HG03064 (cell line): ENCODE measurements around the gene SOBP.

Experiments used
- ATAC-seq: cut with Tn5 transposase; IDR thresholded peaks from one replicate; pipeline ENCODE4 v1.9.1; 2021; ENCODE audit warnings: low read depth; ENCODE audit not compliant: unreplicated experiment

SOBP gene

DNA sequence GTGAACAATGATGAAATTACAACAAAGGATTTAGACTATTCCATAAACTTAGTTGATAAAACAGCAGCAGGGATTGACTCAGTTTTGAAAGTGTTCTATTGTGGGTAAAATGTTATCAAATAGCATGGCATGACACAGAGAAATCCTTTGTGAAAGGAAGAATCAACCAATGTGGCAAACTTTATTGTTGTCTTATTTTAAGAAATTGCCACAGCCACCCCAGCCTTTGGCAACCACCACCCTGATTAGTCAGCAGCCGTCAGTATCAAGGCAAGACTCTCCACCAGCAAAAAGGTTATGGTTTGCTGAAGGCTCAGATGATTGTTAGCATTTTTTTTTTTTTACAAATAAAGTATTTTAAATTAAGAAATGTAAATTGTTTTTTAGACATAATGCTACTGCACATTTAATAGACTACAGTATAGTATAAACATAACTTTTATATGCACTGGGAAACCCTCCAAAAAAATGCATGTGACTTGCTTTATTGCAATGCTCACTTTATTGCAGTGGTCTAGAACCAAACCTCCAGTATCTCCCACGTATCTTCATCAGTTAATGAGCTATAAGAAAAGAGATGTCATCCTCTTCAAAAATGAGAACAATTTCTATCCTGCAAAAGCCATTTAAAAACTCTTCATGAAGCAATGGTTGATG is 162.7 kb downstream of the SOBP start:
- ATAC-seq = no peak

GRCh38 chr6:107653183-107653580 is 163.3 kb downstream of the SOBP start:
- no peak for ATAC-seq

DNA sequence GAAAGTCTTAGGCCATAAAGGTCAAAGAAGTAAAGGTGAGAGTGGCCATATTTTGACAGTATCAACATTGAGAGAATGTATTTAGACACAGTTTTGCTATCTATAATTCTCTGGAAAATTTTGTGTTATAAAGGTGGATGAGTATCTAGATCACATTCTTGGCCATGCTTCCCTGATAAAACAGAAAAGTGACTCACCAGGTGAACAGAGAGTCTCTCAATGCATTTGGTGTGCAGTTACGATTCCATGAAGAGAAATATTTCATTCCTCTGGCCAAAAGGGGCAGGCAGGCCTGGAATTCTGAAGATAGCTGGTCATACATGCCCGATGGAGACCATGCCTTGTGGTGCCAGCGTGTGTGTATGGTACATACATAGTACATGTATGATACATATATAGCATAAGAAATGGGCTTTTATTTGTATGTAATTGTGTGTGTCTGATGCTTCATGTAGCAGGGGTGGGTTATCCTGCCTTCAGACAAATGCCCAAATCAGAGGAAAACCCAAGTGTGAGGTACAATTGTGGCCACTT is 164.0 kb downstream of the SOBP start:
- ATAC-seq = no peak

DNA sequence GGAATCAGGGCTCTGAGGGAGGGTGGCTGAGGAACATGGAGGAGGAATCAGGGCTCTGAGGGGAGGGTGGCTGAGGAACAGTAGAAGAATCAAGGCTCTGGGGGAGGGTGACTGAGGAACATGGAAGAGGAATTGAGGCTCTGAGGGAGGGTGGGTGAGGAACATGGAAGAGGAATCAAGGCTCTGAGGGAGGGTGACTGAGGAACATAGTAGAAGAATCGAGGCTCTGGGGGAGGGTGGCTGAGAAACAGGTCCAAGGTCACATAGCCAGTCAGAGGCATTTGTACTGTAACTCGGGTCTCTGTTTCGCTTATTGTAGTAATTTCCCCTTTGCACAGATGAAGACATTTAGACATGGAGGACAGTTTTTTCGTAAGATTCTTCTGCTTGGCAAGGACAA is 164.8 kb downstream of the SOBP start:
- no peak for ATAC-seq

GRCh38 chr6:107655245-107655644 is 165.3 kb downstream of the SOBP start:
- no peak for ATAC-seq

DNA sequence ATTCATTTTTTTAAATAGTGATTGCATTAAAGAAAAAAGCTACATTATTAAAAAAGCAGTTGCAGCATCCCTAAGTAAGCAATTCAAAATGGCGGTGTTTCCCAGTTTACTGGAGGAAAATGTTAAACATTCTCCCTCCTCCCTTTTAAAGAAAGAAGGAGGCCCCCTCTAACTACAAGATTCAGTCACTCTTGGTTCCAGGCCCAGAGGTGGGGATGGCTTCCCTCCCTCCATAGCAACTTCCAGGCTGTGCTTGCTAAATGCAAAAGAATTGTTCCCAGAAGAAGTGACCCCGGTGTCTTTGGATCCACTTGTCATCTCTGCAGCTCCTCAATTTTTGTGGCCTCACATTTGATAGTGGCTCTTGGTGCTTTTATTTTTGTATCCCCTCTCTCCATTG is 165.9 kb downstream of the SOBP start:
- ATAC-seq = no peak

DNA sequence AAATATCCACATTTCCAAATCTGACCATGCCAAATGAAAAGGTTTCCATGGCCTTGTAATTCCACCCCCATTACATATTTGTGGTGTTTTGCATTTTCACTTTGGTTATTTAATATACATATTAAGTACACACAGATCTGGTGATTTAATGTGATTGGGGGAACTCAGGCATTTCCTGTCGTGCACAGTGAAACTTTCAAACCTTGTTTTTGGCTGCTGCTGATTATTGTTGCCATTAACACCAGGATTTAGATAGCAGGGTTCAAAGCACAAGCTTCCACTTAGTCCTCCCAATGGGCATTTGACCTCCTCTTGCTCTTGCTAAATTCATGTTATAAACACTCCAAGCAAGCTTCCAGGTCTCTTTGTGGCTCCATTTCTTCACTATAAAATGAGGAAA is 166.5 kb downstream of the SOBP start:
- ATAC-seq = no peak

- no peak for ATAC-seq
Measured at GRCh38 chr6:107656883-107657282, 167.0 kb downstream of the SOBP start.

DNA sequence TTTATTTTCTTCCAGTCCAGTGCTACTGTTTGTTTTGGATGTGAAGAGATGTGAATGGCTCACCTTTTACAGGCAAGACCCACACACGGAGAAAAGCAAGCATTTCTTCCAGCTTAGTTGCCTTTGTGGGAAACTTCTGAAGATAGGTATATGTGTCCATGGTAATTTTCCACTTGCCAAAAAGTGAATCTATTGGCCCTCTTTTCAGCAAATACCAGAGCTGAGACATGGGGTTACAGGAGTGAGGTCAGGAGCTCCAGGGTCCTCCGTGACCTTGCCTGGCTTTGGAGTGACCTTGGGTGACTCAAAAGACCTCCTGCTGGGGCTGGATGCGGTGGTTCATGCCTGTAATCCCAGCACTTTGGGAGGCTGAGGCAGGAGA is 167.4 kb downstream of the SOBP start:
- ATAC-seq = no peak

DNA sequence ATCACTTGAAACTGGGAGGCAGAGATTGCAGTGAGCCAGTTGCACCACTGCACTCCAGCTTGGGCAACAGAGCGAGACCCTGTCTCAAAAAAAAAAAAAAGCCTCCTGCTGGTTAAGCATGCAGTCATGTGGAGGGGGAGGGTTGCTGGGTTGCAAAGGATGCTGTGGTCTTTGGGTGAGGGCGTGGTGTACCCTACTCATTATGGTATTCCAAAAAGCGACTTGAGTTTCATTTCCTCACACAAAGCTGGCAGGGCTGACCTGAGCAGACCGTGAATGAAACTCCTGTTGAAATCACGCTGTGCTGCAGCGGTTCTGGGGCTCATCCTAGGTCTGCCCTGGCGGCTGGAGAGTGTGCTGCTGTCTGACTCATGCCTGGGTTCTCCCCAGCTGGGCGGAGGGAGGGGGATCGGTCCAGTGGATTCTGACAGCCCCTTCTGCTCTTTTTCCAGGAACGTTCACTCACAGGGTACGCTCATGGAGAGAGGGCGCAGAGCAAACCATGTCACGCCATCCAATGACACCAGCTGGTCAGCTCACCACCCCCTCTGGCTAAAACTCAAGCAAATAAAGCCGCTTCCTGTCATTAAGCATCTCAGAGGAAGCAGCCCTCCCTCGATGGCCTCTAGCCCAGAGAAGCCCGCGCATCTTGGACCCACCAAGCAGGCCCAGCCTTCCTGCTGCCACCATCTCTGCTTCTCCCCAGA is 168.0 kb downstream of the SOBP start:
- ATAC-seq = peak; percentile 93

DNA sequence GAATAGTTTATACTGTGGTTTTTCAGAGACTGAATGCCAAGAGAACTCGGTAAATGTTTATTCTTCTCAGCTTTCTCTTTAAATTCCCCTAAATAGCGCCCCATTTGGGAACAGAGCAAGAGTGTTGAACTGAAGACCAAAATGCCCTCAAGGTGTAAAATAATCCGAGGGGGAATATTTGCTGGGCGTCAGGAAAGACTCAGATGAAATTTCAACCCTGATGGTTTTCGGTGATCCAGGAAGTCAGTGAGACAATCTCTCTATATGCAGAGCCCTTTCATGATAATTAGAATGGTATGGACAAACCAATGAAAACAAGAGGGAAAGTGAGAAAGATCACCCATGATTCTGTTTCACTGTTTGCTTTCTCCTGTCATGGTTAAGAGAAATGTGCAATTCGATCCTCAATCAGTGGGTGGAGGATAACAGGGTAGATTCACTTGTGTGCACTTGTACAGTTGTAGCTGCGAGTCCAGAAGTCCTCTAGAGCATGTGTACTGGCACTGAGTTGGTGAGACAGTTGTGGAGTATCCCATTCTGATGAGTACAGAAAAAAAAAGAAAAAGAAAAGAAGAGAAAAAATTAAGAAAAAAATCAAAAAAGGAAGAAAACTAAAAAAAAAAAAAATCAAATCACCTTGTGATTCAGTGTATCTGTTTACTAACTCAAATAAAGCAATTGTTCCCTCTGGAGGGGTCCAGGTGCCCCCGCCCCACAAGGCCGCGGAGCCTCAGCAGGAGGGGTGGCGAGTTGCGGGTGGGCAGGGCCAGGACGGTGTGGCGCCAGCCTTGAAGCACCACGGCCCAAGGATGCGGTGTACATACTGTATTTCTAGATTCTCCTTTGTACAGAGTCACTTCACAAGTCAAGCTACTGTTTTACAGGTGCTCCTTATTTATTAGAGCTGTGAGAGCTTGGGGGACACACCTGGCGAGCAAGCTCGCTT is 169.3 kb downstream of the SOBP start:
- no peak for ATAC-seq

- ATAC-seq = no peak
Measured at GRCh38 chr6:107660839-107661238, 170.9 kb downstream of the SOBP start.

- no peak for ATAC-seq
Measured at GRCh38 chr6:107661291-107661690, 171.4 kb downstream of the SOBP start.

GRCh38 chr6:107662333-107662732 is 172.4 kb downstream of the SOBP start:
- ATAC-seq = no peak

GRCh38 chr6:107663308-107663707 is 173.4 kb downstream of the SOBP start:
- ATAC-seq = no peak

DNA sequence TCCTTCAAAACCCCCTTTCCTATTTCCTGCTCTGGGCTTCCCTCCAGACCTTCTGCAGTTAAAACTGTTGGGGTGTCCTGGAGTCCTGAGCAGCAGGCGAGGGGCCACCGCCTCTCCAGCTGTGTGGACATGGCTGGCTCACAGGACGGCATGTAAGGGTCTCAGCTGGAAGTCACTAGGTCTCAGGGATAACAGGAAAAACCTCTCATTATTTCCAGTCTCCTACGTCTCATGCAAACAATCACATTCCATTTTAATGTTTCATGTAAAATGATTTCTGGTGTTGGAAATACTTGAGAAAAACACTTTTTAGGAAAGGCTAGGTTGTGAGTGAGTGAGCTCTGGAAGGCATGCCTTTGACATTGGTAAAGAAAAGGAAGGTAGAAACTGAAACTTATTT is 175.5 kb downstream of the SOBP start:
- no peak for ATAC-seq

GRCh38 chr6:107666084-107666980 is 176.4 kb downstream of the SOBP start:
- no peak for ATAC-seq

DNA sequence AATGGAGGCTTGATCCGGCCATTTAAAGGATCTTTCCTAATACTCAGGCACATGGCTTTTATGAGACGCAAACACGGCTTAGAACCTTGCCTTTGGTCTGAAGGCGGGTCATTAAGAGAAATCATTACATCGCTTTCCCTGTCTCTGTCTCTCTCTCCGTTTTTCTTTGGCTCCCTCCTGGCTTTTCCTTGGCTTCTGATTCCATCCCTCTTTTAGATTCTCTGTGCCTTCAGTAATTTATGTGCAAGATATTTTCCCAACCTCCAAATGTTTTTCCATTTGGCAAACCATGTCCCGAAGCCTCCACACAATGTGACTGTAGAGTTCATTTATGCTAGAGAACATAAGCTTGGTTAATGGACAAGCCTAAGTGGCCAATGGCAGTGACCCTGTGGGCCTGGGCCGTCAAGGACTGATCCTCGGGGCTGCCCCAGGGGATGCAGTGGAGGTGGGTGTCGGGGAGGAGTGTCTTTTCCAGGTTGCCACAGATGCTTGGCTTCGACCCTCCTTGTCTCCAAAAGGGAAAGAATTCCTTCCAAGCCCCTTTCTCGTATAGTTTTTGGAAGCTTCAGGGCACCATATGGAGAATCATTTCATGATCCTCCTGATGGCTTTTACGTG is 177.2 kb downstream of the SOBP start:
- no peak for ATAC-seq

DNA sequence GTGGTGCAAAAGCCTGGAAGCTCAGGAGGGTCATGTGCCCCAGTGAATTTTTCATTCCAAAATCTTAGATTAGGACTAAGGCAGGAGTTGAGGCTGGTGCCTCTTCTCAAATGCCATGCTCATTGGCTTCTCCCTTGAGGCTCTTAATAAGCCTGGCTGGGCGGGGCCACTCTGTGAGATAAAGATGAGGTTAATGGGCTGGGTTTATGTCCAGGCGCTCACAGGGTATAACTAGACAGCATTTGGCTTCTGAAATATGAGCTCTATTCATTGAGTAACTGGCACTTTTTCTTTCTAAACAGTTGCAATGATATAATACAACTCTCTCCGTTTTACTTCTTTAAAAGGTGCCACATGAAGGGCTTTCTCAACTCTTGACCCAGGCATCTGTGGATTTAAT is 177.9 kb downstream of the SOBP start:
- no peak for ATAC-seq
